OCI-M2 (cell line): ENCODE data around the gene TUBB4B.

Experiments
- DNase-seq: peaks from one replicate; lab custom pipeline; 2025; ENCODE audit not compliant: unreplicated experiment; lab: John Stamatoyannopoulos, UW

The TUBB4B gene

GRCh38 chr9:137240841-137241489 lies at the start of gene TUBB4B:
Gene TUBB4B, plus strand, starts transcription at chr9:137241287. Its CDS starts 74 bp downstream, at chr9:137241361.
- peak; percentile 80 for DNase-seq

- no peak for DNase-seq
These were observed 49.2 kb upstream of the TUBB4B start for GRCh38 chr9:137191691-137192447.

- no peak for DNase-seq
These were observed 48.7 kb upstream of the TUBB4B start for GRCh38 chr9:137192448-137192780.

- DNase-seq = no peak
These were observed 48.2 kb upstream of the TUBB4B start for GRCh38 chr9:137192859-137193258.

- DNase-seq = no peak
These were observed 47.3 kb upstream of the TUBB4B start for GRCh38 chr9:137193771-137194170.

- DNase-seq = no peak
These were observed 46.7 kb upstream of the TUBB4B start for GRCh38 chr9:137194388-137194787.

GRCh38 chr9:137194909-137195308 lies 46.2 kb upstream of the TUBB4B start:
- no peak for DNase-seq

- no peak for DNase-seq
These were observed 45.4 kb upstream of the TUBB4B start for GRCh38 chr9:137195525-137196220.

- DNase-seq = no peak
These were observed 42.8 kb upstream of the TUBB4B start for GRCh38 chr9:137198051-137198901.

GRCh38 chr9:137198902-137199283 lies 42.2 kb upstream of the TUBB4B start:
- no peak for DNase-seq

GRCh38 chr9:137199411-137200121 lies 41.5 kb upstream of the TUBB4B start:
- DNase-seq = no peak

GRCh38 chr9:137200311-137201204 lies 40.5 kb upstream of the TUBB4B start, which contains the start of gene TPRN:
Gene TPRN, minus strand, starts transcription at chr9:137200741. Its CDS starts 30 bp downstream, at chr9:137200711.
- peak; percentile 93 for DNase-seq

GRCh38 chr9:137201205-137201868 lies 39.8 kb upstream of the TUBB4B start:
- DNase-seq = no peak

GRCh38 chr9:137202966-137203365 lies 38.1 kb upstream of the TUBB4B start:
- no peak for DNase-seq

- DNase-seq = no peak
These were observed 36.4 kb upstream of the TUBB4B start for GRCh38 chr9:137204731-137205125.

GRCh38 chr9:137205126-137206069 lies 35.7 kb upstream of the TUBB4B start, which contains the start of the genes NDOR1 and TMEM203:
Gene NDOR1, plus strand, starts transcription at chr9:137205700. Its CDS starts 78 bp downstream, at chr9:137205778.
Gene TMEM203, minus strand, starts transcription at chr9:137205648. Its CDS starts 234 bp downstream, at chr9:137205414.
- DNase-seq = no peak

- no peak for DNase-seq
These were observed 34.5 kb upstream of the TUBB4B start for GRCh38 chr9:137206602-137207001.

GRCh38 chr9:137211532-137211931 lies 29.6 kb upstream of the TUBB4B start:
- no peak for DNase-seq
